Fibroblast of skin of right biceps (primary cell): ENCODE data around the gene ZNF438.
"Not testable (repeated sequence)": the region's sequence is repeated elsewhere in the genome, so short reads cannot be mapped to it uniquely, and the experiment has no call there.

Experiments used
- DNase-seq: peaks from one replicate; pipeline ENCODE4 v3.0.0-alpha.2; 2013

ZNF438 gene, protein sequence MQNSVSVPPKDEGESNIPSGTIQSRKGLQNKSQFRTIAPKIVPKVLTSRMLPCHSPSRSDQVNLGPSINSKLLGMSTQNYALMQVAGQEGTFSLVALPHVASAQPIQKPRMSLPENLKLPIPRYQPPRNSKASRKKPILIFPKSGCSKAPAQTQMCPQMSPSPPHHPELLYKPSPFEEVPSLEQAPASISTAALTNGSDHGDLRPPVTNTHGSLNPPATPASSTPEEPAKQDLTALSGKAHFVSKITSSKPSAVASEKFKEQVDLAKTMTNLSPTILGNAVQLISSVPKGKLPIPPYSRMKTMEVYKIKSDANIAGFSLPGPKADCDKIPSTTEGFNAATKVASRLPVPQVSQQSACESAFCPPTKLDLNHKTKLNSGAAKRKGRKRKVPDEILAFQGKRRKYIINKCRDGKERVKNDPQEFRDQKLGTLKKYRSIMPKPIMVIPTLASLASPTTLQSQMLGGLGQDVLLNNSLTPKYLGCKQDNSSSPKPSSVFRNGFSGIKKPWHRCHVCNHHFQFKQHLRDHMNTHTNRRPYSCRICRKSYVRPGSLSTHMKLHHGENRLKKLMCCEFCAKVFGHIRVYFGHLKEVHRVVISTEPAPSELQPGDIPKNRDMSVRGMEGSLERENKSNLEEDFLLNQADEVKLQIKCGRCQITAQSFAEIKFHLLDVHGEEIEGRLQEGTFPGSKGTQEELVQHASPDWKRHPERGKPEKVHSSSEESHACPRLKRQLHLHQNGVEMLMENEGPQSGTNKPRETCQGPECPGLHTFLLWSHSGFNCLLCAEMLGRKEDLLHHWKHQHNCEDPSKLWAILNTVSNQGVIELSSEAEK

DNA sequence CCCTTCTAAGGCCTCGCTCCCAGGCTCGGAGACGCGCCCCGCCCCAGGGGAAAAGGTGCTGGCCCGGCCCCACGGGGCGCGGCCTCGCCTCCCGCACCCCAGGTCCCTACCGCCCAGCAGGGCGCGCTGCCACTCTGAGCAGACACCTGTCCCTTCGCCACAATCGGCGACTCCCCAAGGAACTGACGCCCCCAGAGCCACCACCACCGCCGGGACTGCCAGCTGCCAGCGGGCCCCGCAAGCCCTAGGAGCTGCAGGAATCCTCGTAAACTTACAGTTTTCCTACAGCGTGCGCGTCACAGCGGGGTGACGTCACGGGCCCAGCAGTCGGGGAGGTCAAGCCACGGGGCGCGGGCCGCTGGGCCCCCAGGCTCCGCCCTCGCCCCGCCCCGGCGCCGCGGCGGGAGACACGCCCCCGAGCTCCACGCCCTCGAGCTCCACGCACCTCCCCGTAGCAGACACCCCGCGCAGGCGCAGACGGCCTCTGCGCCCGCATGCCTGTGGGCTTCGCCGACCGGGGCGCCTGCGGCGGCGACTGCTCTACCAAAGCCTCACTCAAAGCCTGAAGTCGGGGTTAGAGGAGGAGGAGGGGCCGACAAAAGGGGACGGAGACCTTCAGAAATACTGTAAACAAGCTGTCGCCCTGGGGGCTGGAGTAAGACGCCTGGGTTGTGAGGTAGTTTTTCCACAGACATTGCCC is at the start of gene ZNF438:
Gene ZNF438 (minus strand): TSS at position 308 of the 700 bp plus-strand sequence. CDS start 154,831 bp downstream, outside the sequence.
- DNase-seq = peak; percentile 96

DNA sequence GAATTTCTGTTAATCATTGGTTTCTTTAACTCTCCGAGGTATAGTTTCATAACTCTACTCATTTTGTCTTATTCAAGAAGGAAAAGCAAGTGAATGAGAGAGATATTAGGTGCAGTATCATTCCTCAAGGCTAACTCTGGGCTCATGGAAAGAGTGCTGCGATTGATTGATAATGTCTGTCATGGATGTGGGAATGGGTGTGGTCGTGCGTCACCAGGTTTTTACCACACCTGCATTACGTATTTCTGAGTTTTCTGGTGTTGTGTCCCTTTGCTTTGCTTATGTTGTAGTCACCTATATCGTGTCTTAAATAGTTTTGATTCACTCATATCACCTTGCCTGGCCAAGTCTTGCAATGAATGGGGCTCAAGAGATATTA is 44.9 kb upstream of the ZNF438 start:
- no peak for DNase-seq

DNA sequence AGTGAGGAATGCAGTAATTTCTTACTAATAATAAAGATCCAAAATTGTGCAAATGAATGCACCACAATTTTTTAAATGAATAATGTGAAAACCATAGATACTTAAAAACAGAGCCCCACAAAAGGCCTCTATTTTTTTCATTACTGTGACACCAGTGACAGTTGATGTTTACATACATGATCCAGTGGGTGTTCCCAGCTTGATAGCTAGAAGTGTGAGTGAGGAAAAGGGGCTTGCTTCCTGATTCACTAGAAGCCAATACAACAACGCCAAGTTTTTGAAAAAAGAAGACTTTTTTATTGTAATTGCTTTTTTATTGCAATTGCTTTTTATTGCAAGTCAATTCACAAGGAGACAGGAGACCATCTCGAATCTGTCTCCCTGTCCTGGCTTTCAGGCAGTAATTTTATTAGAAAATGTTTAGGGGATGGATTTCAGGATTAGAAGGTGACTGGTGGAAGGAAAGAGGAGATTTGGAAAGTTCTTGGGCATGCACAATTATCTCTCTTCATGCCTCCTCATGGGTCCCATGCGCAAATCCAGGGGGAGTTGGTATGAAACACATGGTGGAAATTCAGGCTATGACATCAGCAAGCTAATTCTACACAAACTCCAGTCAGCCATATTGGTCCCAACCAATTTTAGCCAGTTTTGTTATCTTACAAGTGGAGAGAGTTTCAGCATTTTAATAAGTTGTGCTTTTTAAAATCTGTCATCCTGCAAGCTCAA is 44.4 kb upstream of the ZNF438 start:
- no peak for DNase-seq

DNA sequence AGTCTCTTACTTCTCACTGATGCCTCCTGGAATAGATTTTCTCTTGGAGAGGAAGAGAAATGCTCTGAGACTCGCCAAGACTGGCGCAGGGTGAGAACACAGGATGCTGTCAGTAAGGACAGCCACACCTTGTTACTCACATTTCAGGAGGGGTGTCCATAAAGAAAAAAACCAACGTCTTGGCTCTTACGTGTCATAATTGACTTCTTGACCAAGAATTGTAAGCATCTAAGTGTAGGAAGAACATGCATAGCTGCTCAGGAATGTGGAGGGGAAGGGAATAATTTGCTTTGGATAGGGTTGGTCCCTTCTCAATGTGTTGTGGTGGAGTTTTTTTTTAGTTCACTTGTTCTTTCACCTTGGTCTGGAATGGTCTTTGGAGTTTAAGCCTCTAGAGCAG is 43.8 kb upstream of the ZNF438 start:
- DNase-seq = peak; percentile 95

DNA sequence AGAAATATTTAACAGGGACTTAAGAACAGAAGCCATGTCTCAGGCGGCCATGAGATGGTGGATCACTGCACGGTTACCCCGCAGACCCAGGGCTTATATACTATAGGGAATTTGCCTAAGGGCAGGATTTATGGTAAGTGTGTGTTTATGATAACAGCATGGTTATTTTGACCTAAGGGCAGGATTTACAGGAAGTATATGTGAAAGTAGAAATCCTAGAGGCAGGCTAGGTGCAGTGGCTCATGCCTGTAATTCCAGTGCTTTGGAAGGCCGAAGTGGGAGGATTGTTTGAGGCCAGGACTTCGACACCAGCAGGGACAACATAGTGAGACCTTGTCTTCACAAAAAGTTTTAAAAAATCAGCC is 43.0 kb upstream of the ZNF438 start:
- DNase-seq = no peak

DNA sequence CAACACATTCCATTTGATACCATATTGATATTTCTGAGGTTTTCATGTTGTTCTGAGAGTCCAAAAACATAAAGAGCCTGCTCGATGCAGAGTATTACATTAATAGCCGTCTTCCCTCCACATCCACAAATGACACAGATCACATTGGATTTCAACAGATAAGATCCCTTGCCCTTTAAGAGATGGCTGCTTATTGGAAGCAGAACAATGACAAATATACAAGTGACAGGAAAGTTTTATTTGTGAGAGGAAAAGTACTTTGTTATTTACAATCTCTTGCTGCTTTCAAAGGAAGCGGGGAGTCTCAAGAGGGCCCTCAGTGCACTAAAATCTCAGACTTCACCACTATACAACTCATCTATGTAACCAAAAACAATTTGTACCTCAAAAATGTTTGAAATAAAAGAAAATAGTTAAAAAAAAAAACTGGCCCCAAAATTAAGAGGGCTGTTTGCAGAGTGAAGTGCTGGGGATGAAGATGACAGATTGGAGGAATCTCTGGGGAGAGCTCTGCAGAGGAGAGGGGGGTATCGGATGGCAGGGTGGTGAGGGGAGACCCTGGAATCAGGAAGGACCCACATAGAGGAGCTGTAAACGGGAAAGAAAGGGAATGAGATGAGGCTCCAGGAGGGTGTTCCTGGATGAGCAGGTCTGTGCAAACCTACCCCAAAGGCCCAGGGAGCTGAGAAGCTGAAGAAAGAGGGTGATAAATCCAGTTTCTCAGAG is 42.5 kb upstream of the ZNF438 start:
- no peak for DNase-seq

DNA sequence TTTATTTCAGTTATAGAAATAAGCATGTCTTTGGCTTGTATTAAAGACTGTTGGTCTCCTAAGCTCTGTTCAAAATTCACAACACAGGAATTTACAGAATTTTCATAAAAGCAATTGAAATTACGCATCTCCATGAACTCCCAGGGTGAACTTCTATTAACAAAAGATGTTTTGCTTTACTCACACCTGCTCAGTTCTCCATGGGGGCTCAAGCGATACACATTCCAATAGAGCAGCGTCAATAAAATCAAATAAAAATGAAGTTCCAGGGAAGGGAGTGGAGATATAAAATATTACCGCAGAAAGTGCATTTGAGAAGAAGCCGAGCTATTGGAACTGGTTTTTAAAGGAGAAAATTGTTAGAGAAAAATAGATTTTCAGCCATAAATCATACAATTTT is 41.5 kb upstream of the ZNF438 start:
- DNase-seq = no peak

DNA sequence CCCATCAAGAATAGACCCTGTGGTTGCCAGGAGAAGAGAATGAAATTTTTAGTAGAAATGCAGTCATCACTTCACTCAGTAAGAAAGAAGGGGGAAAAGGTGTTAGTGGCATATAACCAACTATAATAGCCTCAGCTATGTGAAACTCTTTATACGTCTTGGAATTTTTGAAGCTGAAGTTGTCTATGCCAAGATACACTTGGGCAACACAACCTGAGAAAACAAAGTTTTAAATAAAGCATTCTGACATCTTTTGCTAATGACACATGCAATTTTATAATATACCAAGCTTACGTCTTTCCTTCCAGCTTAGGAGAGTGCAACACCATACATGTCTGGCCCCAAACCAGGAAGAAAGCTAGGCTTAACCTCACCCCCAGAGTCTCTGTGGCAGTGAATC is 40.8 kb upstream of the ZNF438 start:
- DNase-seq = peak; percentile 30

DNA sequence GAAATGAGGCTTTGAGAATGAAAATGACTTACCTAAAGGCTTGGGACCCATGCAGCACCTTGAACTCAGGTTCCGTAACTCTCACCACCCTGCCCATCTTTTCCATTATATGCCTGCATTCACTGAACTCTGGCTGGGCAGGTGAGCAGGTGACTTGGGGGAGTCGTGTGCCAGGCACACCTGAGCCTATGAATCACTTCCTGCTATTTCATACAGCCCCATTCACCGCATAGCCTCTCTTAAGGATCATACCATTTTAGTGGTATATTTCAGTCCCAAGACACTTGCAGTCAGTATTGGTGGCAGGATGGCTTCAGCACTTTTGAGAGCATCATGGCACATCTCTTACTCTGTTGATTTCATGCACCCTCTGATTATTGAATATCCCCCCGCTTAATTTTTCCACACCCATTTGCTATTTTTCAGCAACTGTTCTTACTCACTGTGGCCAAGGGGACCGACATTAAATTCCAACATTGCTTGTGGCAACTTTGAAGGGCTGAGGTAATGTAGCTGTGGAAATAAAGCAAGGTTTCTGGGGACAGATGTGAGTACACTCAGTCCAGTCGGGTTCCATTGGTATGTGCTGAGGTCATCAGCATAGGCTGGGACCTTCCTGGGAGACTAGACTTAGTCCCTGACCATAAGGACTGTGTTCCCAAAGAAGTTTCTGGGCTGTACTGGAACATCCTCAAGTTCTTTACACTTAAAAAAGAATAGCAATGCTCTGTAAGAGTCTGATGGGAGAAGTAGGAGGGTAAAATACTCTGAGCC is 39.8 kb upstream of the ZNF438 start:
- peak; percentile 68 for DNase-seq

DNA sequence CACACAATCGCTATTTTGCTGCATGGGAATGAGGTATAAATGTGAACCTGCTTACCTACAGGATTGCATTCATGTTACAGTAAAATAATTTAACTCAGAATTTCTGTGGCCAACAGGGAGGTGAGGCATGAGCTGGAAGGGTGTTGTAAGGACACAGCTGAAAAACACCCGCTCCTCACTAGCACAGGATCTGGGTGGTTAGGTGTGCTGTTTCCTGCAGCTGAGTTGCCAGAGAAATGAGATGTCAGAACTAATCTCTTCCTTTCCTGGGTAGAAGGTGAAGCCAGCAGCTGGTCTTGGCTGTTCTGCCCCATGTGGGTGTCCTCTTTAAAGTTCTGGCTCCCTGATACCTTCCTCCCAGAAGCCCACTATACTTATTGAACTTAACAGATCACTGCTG is 39.0 kb upstream of the ZNF438 start:
- DNase-seq = no peak

DNA sequence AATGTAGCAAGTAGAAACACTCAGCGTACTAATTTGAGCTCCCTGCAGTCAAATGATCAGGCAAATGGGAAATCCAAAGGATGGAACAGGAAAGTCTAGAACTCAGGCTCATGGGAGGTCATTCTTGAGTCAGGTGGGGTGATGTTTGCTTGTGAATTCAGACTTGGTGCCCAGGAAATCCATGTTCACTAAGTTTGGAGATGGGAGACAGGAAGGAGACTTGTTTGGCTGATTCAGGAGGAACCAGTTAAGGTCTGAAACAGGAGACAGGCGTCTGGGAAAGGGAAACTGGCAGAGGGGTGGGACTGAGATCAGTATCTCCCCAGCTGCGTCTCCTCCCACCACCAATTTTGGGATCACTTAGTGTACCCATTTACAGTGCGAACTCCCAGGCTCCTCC is 38.4 kb upstream of the ZNF438 start:
- no peak for DNase-seq

DNA sequence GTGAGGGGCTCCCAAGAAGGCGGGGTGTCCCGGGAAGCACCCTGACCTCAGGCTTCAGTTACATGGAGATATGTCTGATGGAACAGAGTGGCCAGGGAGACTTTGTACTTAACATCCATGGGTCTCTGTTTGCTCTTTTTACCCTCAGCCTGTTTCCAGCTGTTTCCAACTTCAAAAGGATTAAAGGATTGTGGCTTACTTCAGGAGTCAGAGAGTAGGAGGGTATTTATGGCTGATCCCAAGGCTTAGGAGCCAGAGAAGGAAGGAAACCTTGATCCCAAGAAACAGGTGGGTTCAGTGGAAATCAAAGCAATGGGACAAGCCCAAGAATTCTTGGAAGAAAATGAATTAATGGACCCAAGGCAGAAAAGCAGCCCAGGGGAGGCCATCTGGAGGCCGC is 37.7 kb upstream of the ZNF438 start:
- DNase-seq = no peak

DNA sequence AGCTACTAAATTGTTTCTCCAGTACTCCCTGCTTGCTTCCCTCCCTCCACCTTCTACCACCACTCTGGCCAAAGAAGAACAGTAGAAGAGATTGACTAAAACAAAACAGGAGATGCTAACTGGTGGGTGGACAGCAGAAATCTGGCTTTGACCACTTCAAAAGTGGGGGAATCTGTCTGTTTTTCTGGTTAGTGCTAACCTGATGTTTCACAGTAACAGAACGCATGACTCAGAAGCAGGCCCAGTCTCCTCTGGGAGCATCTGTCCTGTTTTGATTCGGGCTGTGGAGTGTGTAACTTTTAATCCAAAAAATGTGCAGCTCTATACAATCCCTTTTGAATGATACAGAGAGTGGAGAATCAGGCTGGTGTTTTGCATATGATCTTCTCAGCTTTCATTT is 32.7 kb upstream of the ZNF438 start:
- DNase-seq = peak; percentile 87

DNA sequence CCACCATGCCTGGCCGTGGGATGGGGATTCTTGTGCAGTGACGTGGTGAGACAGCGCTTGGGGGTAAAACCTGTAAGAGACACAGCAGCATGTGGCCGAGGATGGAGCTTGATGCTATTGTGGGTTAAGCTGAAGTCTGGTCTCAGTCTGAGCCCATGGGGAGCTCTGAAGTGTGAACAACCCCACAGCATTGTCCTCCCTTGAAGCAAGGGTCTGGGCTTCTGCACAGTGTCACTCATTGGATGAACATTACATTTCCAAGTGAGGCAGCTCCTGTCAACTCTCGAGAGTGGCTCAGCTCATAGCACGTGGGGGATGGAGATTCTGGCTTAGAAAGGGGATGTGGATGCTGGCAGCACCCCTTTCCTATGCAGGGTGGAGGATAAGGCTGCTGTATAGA is 32.2 kb upstream of the ZNF438 start:
- no peak for DNase-seq

DNA sequence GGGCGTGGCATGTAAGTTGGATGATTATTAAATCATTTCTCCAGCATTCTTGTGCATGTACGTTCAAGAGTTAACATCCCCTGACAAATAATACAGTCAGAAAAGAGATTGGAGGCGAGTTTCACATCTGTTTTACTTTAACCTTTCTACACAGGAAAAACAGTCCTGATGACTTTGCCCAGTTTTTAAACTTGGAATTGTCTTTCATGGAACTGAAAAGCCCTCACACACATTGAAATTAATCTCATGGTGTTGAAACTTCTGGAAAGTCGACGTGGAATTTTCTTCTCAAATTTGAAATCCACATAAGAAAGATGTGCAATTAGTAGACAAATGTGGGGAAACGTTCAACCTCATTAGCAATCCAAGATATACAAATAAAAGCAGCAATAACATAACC is 31.2 kb upstream of the ZNF438 start:
- DNase-seq = peak; percentile 44

DNA sequence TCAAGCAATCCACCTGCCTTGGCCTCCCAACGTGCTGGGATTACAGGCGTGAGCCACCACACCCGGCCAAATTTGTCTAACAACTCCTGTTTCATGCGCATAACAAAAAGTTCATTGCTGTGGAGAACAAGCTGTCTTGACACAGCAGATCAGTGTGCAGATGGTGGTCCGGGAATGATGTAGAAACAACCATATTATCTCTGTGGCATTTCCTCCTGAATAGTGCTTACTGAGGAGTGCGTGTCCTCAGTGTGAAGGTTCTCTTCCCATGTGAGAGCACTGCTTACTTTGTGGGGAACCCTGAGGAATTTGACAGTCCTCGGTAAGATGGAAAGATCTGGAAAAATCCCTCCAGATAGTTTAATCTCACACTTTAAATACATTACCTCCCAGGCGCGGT is 30.3 kb upstream of the ZNF438 start:
- DNase-seq = no peak

DNA sequence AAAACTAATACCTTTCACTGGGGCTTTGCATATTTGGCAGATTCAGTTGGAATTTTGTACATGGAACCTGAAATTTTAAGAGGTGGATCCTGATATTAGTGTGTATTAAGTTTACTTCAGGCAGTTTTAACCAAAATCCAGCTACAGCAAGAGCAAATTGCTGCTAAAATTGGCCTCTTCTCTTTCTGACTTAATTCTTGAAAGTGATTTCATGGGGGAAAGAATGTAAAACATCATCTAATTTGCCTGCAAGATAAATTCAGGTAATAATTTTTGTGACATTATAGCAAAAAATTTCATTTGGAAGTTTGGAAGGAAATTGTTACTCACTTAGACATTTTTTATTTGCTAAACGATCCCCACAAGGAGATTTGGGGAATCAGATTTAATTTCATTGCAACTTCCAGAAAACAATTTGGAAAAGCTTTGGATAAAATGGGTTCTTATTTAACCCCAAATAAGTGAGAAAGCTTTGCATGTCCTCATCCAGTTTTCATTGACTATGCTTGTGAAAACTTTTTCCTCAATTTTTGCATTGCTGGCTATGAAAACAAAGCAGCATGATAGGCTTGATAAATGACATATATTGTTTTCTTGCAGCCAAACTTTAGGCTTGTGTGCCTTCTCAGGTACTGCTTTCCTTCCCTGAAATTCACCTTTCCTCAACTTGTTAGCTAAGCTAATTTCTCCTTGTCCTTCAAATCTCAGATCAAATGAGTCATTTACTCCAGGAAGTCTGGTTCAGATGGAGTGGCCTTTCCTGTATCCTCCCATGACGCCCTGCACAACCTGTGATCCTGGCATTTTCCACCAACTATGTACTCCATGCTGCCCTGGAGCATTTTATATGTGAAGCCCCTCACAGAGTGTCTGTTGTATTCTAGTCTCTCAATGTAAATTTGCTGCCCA is 27.4 kb upstream of the ZNF438 start:
- no peak for DNase-seq

DNA sequence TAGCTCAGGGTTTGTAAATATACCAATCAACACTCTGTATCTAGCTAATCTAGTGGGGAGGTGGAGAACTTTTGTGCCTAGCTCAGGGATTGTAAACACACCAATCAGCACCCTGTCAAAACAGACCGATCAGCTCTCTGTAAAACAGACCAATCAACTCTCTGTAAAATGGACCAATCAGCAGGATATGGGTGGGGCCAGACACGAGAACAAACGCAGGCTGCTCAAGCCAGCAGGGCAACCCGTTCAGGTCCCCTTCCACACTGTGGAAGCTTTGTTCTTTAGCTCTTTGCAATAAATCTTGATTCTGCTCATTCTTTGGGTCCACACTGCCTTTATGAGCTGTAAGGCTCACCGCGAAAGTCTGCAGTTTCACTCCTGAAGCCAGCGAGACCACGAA is 25.0 kb upstream of the ZNF438 start:
- DNase-seq = not testable (repeated sequence)

DNA sequence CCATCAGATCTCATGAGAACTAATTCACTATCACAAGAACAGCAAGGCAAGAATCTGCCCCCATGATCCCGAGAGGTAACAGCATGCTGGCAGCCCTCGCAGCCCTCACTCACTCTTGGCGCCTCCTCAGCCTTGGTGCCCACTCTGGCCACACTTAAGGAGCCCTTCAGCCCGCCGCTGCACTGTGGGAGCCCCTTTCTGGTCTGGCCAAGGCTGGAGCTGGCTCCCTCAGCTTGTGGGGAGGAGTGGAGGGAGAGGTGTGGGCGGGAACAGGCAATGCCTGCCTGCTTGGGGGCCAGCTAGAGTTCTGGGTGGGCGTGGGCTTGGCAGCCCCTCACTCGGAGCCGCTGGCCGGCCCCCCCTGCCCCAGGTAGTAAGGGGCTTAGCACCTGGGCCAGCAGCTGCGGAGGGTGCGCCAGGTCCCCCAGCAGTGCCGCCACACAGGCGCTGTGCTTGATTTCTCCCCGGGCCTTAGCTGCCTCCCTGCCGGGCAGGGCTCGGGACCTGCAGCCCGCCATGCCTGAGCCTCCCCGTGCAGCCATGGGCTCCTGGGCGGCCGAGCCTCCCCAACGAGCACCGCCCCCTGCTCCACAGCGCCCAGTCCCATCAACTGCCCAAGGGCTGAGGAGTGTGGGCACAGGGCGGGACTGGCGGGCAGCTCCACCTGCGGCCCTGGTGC is 24.0 kb upstream of the ZNF438 start:
- no peak for DNase-seq

DNA sequence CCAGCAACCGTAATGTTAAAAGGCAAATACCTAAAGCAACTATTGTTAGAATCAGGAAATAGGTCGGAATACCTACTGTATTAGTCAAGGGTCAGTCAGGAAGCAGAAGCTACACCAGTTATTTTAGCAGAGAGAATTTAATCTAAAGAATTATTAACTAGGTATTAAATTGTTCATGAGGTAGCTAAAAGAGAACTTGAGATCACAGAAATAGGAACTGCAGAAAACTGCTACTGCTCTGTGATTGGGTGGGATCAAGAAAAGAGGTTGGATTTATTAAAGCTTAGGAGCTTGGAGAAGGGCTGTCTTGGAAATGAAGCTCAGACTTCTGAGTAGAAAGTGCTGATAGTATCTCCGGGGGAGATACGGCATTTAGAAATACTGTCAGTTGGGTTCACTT is 20.0 kb upstream of the ZNF438 start:
- DNase-seq = peak; percentile 33
